ENCODE results near the gene SLC25A39. TPM values are rescaled to one million over a fixed set of nuclear protein-coding genes. Genes with fewer than 3 reads are reported as not detected.
A peak's percentile ranks its signal among the peaks of the same experiment; 100 is the strongest.
"Not testable (repeated sequence)": the region's sequence is repeated elsewhere in the genome, so short reads cannot be mapped to it uniquely, and the experiment has no call there.

SLC25A39 gene, protein sequence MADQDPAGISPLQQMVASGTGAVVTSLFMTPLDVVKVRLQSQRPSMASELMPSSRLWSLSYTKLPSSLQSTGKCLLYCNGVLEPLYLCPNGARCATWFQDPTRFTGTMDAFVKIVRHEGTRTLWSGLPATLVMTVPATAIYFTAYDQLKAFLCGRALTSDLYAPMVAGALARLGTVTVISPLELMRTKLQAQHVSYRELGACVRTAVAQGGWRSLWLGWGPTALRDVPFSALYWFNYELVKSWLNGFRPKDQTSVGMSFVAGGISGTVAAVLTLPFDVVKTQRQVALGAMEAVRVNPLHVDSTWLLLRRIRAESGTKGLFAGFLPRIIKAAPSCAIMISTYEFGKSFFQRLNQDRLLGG
- total RNA-seq (10 to 100 TPM; 50.7 to 72.7 (median 62.2) TPM), polyA plus RNA-seq (100 to 1,000 TPM; 119 to 155 TPM)

- Histone ChIP-seq H3K27me3 (no peaks in the 10 kb centered on the region), H3K9me3 (no peaks in the 10 kb centered on the region), H3K4me3 (peak within 1 kb of the TSS; percentile 76 to 100 (median 89)), H3K4me1 (peaks cover 0 to 8% (median 6%) of the 10 kb centered on the region in 3 donors), H3K27ac (peak within 1 kb of the TSS; percentile 84 to 96 (median 88)), H3K36me3 (peaks cover 2 to 22% (median 16%) of the 10 kb centered on the region in 3 donors)
- intact Hi-C loops (cut with DNase I) = loop anchor here in 2 of 3 donors (5.0 to 10.0 kb wide), 2 partner anchors 110 to 112 kb away; partner anchors contain the start of gene UBTF (in 1 of the 2)
- DNase-seq = peak; percentile 89 to 99 (median 97)
- WGBS, 2 donors = 1 to 2% methylated on average over 53 to 85 of the region's 85 CpGs
- FAIRE-seq = no peak
- no peak for TF ChIP-seq CTCF (IDR thresholded peaks at IDR 0.05)
- ATAC-seq = peak; percentile 86 to 91 (median 86)
These were observed at the start of gene SLC25A39 for GRCh38 chr17:44324571-44325275. Gene SLC25A39, minus strand, starts transcription at chr17:44324823. Its CDS starts 1,261 bp downstream, at chr17:44323562.

DNA sequence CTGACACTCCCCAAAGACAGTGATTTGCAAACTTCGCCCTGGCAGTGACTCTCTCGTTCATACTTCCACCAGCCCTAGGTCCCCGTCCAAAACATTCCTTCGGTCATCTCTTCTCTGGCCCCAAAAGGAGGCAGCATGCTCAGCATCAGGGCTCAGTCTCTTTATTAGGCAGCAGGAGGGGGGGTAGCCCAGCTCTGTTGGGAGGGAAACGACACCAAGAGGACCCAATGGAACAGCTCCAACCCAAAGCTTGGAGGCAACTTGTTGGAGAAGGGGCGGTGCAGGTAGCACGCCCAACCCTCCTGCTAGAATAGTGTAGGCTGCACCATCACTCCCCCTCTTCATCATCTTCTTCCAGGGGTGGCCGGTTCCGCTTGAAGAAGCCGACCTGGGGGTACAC lies 47.4 kb upstream of the SLC25A39 start:
- ATAC-seq (no peak), DNase-seq (peak in 1 of 6 donors; percentile 3), FAIRE-seq (no peak)
- Histone ChIP-seq H3K4me3 (no peak overlapping the region), H3K27ac (no peak overlapping the region), H3K27me3 (no peaks in the 10 kb centered on the region), H3K9me3 (no peaks in the 10 kb centered on the region), H3K4me1 (no peaks in the 10 kb centered on the region), H3K36me3 (no peaks in the 10 kb centered on the region)
- no peak for TF ChIP-seq CTCF (IDR thresholded peaks at IDR 0.05)
- intact Hi-C loops (cut with DNase I) = no loop called here
- WGBS, 2 donors = 62 to 72% methylated on average over 10 of the region's 10 CpGs

- DNase-seq; H3K4me3 ChIP-seq; ATAC-seq; H3K27me3 ChIP-seq; H3K36me3 ChIP-seq; FAIRE-seq; H3K27ac ChIP-seq; H3K4me1 ChIP-seq; H3K9me3 ChIP-seq; intact Hi-C loops (cut with DNase I): not testable (repeated sequence)
- WGBS, 2 donors = 57 to 59% methylated on average over 17 of the region's 17 CpGs
These were observed 44.9 kb upstream of the SLC25A39 start for GRCh38 chr17:44369414-44370023.

DNA sequence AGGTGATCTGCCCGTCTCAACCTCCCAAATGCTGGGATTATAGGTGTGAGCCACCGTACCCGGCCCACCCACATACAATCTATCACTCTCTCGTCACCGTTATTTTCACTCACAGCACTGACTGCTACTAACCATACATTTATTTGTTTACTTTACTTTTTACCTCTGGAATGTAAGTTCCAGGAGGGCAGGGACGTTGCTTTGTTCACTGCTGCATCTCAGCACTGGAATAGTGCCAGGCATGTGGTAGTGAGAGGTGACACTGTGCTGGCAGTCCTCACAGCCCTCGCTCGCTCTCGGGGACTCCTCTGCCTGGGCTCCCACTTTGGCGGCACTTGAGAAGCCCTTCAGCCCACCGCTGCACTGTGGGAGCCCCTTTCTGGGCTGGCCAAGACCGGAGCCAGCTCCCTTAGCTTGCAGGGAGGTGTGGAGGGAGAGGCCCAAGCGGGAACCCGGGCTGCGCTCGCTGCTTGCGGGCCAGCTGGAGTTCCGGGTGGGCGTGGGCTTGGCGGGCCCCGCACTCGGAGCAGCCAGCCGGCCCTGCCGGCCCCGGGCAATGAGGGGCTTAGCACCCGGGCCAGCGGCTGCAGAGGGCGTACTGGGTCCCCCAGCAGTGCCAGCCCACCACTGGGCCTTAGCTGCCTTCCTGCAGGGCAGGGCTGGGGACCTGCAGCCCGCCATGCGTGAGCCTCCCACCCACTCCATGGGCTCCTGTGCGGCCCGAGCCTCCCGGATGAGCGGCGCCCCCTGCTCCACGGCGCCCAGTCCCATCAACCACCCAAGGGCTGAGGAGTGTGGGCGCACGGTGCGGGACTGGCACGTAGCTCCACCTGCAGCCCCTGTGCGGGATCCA lies 44.0 kb upstream of the SLC25A39 start:
- H3K27me3 ChIP-seq; H3K27ac ChIP-seq; H3K36me3 ChIP-seq; H3K9me3 ChIP-seq; intact Hi-C loops (cut with DNase I); FAIRE-seq; DNase-seq; H3K4me3 ChIP-seq; ATAC-seq; H3K4me1 ChIP-seq: not testable (repeated sequence)
- WGBS, 2 donors = 90 to 92% methylated on average over 37 to 42 of the region's 42 CpGs

- ATAC-seq (no peak), DNase-seq (no peak), FAIRE-seq (no peak)
- no peaks in the 10 kb centered on the region for H3K27me3 ChIP-seq
- no peaks in the 10 kb centered on the region for H3K9me3 ChIP-seq
- H3K27ac ChIP-seq = no peak overlapping the region
- WGBS, 2 donors = 24 to 29% methylated on average over 7 of the region's 7 CpGs
- no peak overlapping the region for H3K4me3 ChIP-seq
- no peak for TF ChIP-seq CTCF (IDR thresholded peaks at IDR 0.05)
- no peaks in the 10 kb centered on the region for H3K4me1 ChIP-seq
- H3K36me3 ChIP-seq = no peaks in the 10 kb centered on the region
- intact Hi-C loops (cut with DNase I) = no loop called here
These were observed 42.8 kb upstream of the SLC25A39 start for GRCh38 chr17:44367231-44367979.

DNA sequence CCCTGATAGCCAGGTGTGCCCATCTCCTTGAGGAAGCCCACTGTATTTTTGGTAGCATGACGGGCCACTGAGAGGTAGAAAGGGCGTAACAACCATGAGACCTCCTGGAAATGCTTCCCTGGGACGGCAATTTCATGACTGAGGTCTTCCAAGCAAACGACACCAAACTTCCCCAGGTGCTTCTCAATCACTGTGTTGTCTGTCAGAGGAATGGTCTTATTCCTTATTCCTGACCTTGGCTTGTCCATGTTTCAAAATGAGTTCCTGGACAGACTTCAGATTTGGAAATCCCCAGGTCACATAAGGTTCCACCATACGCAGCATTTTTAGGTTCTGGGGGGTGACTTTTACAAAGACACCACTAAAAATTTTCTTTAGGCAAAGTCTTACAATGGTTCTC lies 40.4 kb upstream of the SLC25A39 start:
- DNase-seq; FAIRE-seq; ATAC-seq; H3K4me1 ChIP-seq; H3K27ac ChIP-seq; intact Hi-C loops (cut with DNase I); H3K9me3 ChIP-seq; H3K4me3 ChIP-seq; H3K36me3 ChIP-seq; H3K27me3 ChIP-seq: not testable (repeated sequence)
- WGBS, 2 donors = 57 to 75% methylated on average over 5 of the region's 5 CpGs
